A673 (cell line): ENCODE data around the gene SND1. TPM values are rescaled to one million over a fixed set of nuclear protein-coding genes. Genes with fewer than 3 reads are reported as not detected.

Experiments used
- BruUV-seq: library from RNA; stranded (reverse); fragments of 400-500 nt; replicated peaks from 2 replicates; lab custom pipeline; 2021; lab: Mats Ljungman, UMichigan
- CTCF ChIA-PET: fragments of 300-600 bp; sonication (Branson Sonifier 250); formaldehyde crosslinking; loops from one replicate; lab custom pipeline; 2022; ENCODE audit warnings: antibody characterized with exemption; lab: Charles Lee
- POLR2A ChIA-PET: fragments of 300-600 bp; sonication (Branson Sonifier 250); formaldehyde crosslinking; loops from one replicate; lab custom pipeline; 2022; ENCODE audit warnings: antibody characterized with exemption; ENCODE audit not compliant: low non-redundant PET; lab: Charles Lee
- DNase-seq: peaks from one replicate; pipeline ENCODE4 v3.0.0-alpha.2; 2015; ENCODE audit warnings: low spot score
- H3K27ac ChIP-seq: fragments of 200-600 bp; sonication (generic); 2 replicates; pipeline ENCODE4 v1.5.1; 2016; ENCODE audit warnings: mixed run types, low read depth, mild to moderate bottlenecking, mixed read lengths, antibody characterized with exemption, low read length; ENCODE audit not compliant: poor library complexity, severe bottlenecking
- H3K27me3 ChIP-seq: fragments of 200-600 bp; sonication (generic); replicated peaks from 2 replicates; pipeline ENCODE4 v1.6.1; 2017; ENCODE audit warnings: mixed run types, low read depth, mild to moderate bottlenecking, mixed read lengths, antibody characterized with exemption, low read length; ENCODE audit not compliant: insufficient read depth, poor library complexity
- H3K36me3 ChIP-seq: fragments of 200-600 bp; sonication (generic); 2 replicates; pipeline ENCODE4 v1.6.1; 2016; ENCODE audit warnings: mixed run types, mild to moderate bottlenecking, mixed read lengths, antibody characterized with exemption, low read length; ENCODE audit not compliant: insufficient read depth, poor library complexity, severe bottlenecking
- H3K4me1 ChIP-seq: fragments of 200-600 bp; sonication (generic); 2 replicates; pipeline ENCODE4 v1.6.1; 2017; ENCODE audit warnings: mixed run types, mild to moderate bottlenecking, mixed read lengths, antibody characterized with exemption, low read length; ENCODE audit not compliant: insufficient read depth, poor library complexity, severe bottlenecking
- H3K4me3 ChIP-seq: fragments of 200-600 bp; sonication (generic); 2 replicates; pipeline ENCODE4 v1.5.1; 2016; ENCODE audit warnings: low read depth, mixed run types, mild to moderate bottlenecking, mixed read lengths, low read length; ENCODE audit not compliant: poor library complexity, severe bottlenecking
- H3K9me3 ChIP-seq: fragments of 200-600 bp; sonication (generic); 2 replicates; pipeline ENCODE4 v1.6.1; 2016; ENCODE audit warnings: mixed run types, low read depth, mild to moderate bottlenecking, mixed read lengths, antibody characterized with exemption, low read length; ENCODE audit not compliant: poor library complexity, severe bottlenecking
- CTCF ChIP-seq: fragments of 300-800, 200-600 bp; sonication (generic); conservative IDR thresholded peaks from 2 replicates; pipeline ENCODE4 v1.5.1; 2017; ENCODE audit warnings: low read depth, mild to moderate bottlenecking, antibody characterized with exemption, low read length, moderate library complexity, mixed read lengths
- EZH2 ChIP-seq: fragments of 200-600 bp; sonication (generic); IDR thresholded peaks from 2 replicates; pipeline ENCODE4 v1.6.1; 2017; ENCODE audit warnings: borderline replicate concordance, low read depth, mild to moderate bottlenecking, mixed read lengths, antibody characterized with exemption, low read length; ENCODE audit not compliant: poor library complexity, severe bottlenecking
- intact Hi-C: fragments of 100-400 bp; cut with micrococcal nuclease; formaldehyde crosslinking; loops from one replicate; pipeline ENCODE4 v1.10.0; 2022; ENCODE audit not compliant: unreplicated experiment
- total RNA-seq: library from RNA; stranded (reverse); gene quantifications from 2 replicates; pipeline ENCODE4 v1.2.3, GENCODE V29; 2021

SND1 gene
- total RNA-seq, 1 experiment from 2014 or later: 177 TPM

GRCh38 chr7:127745445-127745844, 93.5 kb downstream of the SND1 start:
- no peak overlapping the region for H3K4me3 ChIP-seq

GRCh38 chr7:127751062-127751461, 99.1 kb downstream of the SND1 start:
- no peak for TF ChIP-seq CTCF
- TF ChIP-seq EZH2: no peak
- no peaks in the 10 kb centered on the region for H3K27me3 ChIP-seq
- BruUV-seq: no TSS peak
- ChIA-PET POLR2A (no interaction called here), CTCF (no interaction called here)
- peaks cover 13% of the 10 kb centered on the region for H3K4me1 ChIP-seq
- H3K9me3 ChIP-seq: no peaks in the 10 kb centered on the region
- intact Hi-C loops: no loop called here
- H3K4me3 ChIP-seq: no peak overlapping the region
- no peak overlapping the region for H3K27ac ChIP-seq
- H3K36me3 ChIP-seq: no peaks in the 10 kb centered on the region
- no peak for DNase-seq

More at GRCh38 chr7:127745445-127745844, 93.5 kb downstream of the SND1 start:
- peaks cover 1% of the 10 kb centered on the region for H3K36me3 ChIP-seq
- intact Hi-C loops: no loop called here
- CTCF ChIA-PET: no interaction called here
- no peak overlapping the region for H3K27ac ChIP-seq
- POLR2A ChIA-PET: no interaction called here
- H3K4me1 ChIP-seq: peaks cover 9% of the 10 kb centered on the region
- no peaks in the 10 kb centered on the region for H3K9me3 ChIP-seq
- BruUV-seq: no TSS peak
- H3K27me3 ChIP-seq: no peaks in the 10 kb centered on the region
- DNase-seq: no peak
- no peak for TF ChIP-seq CTCF
- no peak for TF ChIP-seq EZH2

- Histone ChIP-seq H3K27me3 (no peaks in the 10 kb centered on the region), H3K27ac (no peak overlapping the region), H3K36me3 (no peaks in the 10 kb centered on the region), H3K9me3 (no peaks in the 10 kb centered on the region), H3K4me1 (peaks cover 10% of the 10 kb centered on the region), H3K4me3 (no peak overlapping the region)
- CTCF ChIA-PET: no interaction called here
- DNase-seq: no peak
- no TSS peak for BruUV-seq
- POLR2A ChIA-PET: no interaction called here
- intact Hi-C loops: no loop called here
- no peak for TF ChIP-seq EZH2
- TF ChIP-seq CTCF: no peak
Observed at GRCh38 chr7:127751490-127752448, 99.8 kb downstream of the SND1 start.
